Activated CD4-positive, alpha-beta T cell treated with anti-CD3 and anti-CD28 coated beads, Interleukin-2, amount 50 U/mL, for 24 hours (primary cell): Measurements from ENCODE around the gene VPS72.
A peak's percentile ranks its signal among the peaks of the same experiment; 100 is the strongest.

Source experiments
- DNase-seq, 2 donors: peaks; one replicate each; pipeline ENCODE4 v3.0.0-alpha.2; 2020; ENCODE audit warnings: low read depth in 1 of 2, low spot score in 1 of 2

VPS72 gene

DNA sequence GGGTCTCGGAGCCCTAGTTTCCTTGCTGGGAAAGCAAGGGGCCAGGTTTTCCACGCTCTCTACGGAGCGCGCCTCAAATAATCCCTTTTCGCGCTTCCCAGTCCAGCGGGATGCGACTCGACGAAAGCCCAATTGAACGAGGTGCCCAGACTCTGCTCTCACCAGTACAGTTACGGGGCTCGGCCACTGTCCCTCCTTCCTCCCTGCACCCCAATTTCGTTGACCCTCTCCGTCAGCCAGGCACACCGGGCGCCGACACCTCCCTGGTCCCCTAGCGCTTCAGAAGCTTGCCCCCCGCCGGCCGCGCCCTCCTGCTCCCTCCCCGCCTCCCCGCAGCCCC lies 44.0 kb downstream of the VPS72 start:
- DNase-seq, result no peak

GRCh38 chr1:151145304-151146071 lies 44.5 kb downstream of the VPS72 start:
- no peak for DNase-seq

DNA sequence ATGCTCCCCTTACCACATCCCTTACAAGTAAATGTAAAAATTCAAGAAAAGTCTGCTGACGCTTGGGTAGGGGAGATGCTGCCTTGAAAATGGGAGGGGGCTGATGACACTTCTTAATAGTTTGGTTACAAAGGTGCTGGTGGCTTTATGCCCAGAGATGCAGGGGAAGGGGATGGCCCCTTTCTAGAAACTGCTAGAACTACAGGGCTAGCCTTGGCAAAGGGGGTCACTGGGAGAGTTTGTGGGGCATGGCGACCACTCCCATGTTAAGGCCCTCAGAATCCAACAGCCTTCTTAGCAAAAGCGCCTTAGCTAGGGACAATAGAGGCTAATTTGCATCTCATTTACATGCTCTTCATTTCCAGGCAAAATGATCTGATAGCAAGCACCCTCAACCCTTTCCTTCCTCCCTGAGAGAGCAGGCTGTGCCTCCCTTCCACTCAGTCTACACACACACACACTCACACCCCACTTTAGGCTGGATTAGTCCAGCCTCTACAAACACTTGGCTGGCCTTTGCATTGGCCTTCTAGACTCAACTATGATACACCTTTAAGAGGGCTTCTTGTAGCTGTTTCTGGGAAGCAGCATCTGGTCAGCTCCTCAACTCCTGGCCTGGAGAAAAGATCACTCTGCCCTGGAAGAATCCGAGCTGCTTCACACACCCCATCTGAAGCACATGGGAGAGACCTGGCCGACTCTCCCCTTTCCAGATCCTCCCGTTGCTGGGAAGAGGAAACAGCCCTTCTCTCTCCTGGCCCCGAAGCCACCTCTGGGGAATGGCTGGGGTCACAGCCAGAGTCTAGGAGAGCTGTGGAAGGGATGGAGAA lies 45.3 kb downstream of the VPS72 start:
- no peak for DNase-seq

DNA sequence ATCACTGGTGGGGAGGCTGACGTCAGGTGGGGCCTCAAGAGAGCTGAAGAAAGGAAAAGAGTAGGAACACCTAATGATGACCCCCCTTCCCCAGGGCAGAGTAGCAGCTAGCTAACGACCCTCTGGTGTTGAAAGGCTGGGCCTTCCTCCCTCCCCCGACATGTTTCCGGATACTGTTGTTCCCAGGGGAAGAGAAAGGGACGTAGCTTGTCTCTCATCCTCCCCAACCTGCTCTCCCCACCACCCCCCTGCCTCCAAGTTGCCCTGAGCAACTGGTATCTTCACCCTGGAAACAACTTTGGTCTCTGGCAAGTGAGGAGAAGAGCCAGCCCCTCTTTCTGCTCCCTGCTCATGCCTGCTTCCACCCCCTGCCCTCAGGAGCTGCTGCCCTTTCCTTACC lies 46.0 kb downstream of the VPS72 start:
- no peak for DNase-seq

- DNase-seq, result no peak
Observed at GRCh38 chr1:151143057-151143435, 47.0 kb downstream of the VPS72 start.

GRCh38 chr1:151142411-151143056 lies 47.5 kb downstream of the VPS72 start:
- no peak for DNase-seq

GRCh38 chr1:151137789-151138188 lies 52.2 kb downstream of the VPS72 start:
- DNase-seq, result no peak

DNA sequence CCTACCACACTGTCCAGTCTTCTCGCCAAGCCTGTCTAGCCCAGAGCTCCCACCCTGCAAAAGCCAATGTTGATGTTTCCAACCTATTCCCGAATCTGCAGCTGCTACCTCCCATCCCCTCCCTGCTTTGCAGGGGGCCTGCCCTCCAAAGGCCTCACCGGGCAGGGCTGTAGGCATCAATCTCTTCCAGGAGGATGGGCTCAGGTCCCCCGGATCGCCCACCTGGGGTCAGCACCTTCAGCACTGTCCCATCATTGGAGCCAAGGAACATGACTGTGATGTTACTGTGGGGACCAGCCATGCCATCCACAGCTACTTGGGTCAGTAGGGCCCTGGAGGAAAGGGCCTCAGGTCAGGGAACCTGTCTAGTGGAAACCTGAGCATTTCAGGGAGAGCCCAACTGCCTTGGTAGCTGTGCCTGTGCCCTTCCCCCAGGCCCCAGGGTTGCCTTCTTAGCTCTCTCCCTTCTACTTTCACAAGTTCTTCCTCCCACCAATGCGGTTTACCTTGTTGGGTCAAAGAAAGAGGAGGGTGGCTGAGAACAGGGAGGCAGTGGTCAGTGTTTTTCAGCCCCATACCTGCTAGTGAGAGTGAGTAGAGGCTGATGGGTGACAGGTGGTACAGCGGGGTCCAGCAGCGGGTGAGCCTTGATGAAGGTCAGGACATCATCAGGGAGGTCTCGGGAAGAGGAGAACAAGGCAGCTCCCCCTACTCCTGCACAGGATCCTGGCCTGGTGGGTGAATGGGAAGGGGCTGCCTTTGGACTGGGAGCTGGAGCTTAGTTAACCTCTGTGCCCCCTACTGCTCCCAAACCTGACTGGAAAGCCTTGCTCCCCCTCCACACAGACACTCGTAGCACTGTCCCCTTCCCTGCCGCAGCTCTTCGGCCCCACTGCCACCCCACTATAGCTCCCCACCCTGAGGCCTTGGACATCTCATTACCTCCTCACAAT lies 54.3 kb downstream of the VPS72 start:
- DNase-seq, result no peak

- no peak for DNase-seq
Observed at GRCh38 chr1:151134991-151135390, 55.0 kb downstream of the VPS72 start.

DNA sequence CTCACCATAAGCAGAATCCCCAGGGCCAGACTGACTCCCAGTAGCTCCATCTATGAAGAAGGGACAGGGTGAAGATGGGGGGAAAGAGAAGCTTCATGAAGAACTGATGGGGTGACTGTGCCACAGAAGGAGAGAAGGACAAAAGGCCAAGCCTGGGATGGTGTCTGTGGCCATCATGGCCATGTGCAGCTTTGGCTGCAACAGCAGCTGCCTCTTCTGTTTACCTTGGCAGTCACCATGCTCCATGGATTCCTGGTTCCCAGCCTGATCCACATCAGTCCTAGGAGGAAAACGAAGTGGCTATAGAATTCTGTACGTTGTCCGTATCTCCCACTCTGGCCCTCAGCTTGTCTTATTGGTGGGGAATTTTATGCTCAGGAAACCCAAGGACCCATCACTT lies 55.6 kb downstream of the VPS72 start:
- no peak for DNase-seq

- DNase-seq, result no peak
Observed at GRCh38 chr1:151133018-151133806, 56.8 kb downstream of the VPS72 start.

DNA sequence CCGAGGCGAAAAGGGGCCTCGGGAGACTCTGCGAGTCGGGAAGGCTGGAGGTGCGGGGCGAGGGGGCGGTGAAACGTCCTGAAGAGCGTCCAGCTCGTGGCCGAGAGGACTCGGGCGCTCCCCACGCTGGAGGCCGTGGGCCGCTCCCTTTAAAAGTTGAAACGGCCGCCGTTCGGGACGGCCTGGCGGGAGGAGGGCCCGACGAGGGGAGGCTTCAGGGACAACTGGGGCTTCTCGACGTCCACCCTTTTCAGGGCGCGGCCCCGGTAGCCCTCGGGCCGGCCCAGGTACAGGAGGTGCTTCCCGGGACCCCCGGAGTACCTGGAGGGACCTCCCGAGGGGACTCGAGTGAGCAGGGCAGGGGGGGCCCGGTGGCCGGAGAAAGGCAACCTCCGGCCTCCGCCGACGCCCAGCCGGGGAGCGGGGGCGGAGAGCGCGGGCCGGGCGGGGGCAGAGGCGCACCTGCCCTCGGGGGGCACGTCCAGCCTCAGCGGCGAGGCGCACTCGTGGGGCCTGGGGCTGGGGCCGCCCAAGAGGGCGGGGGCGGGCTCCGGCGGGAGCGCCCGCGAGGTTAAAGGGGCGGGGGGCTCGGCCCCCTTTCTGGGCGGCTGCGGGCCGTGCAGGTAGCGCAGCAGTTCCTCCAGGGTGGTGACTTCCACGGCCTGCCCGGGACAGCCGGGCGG lies 57.5 kb downstream of the VPS72 start:
- DNase-seq, result no peak

GRCh38 chr1:151131701-151132334 lies 58.2 kb downstream of the VPS72 start:
- DNase-seq, result no peak

- peak; percentile 60 to 78 for DNase-seq
Observed at GRCh38 chr1:151130987-151131586, 58.9 kb downstream of the VPS72 start.

DNA sequence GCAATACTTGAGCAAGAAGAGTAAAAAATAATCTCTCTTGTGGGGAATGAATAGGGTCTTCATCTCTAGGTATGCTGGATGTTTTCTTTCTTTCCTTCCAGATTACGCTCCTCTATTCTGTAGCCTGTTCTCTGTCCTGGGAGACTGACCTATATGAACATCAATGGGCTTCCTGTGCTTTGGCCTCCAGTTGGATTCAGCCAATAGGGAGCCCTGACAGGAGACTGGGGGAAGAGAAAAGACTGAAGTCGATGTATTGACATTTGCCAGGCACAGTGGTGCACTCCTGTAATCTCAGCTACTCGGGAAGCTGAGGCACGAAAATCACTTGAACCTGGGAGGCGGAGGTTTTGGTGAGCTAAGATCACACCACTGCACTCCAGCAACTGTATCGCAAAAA lies 61.2 kb downstream of the VPS72 start:
- no peak for DNase-seq
